Measurements from ENCODE around the gene NAT8L.

Gene NAT8L

DNA sequence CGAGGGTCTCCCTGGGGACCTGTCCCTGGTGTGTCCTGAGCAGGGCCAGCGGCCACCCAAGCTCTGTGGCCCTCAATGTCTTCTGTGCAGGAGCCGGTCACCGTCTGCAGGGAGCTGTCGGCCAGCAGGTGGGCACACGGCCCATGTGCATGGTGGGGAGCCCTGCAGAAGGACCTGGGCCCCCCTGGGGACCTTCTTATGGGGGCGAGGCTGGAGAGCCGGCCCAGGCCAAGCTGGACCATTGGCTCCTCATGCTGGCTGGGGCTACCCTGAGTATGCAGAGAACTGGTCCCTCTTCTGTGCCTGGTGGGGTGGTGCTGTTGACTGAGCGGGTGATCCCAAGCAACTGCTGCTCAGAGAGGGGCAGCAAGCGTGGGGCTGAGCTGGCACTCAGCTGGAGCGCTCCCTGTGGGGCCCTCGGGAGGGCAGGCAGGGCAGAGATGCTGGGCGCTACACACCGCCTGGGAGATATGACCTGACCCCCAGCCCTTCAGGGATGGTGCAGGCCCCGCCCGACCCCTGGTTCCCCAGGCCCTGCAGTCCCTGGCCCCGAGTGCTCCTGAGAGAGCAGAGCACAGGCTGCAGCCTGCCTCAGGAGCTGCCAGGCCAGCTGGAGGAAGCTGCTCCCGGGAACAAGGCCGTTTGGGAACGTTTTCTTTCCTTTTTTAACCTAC lies 14.8 kb downstream of the NAT8L start:
- no peak for DNase-seq (ENCODE audit: insufficient read length)
- FAIRE-seq, result no peak
- TF ChIP-seq POLR2A (IDR thresholded peaks at IDR 0.05; ENCODE audit: low read depth, low read length), result no peak
- TF ChIP-seq TAF1 (IDR thresholded peaks at IDR 0.05; ENCODE audit: borderline replicate concordance, low read depth, low read length), result no peak
- no peak for TF ChIP-seq POLR2AphosphoS5 (IDR thresholded peaks at IDR 0.05; ENCODE audit: low read depth, low read length)

DNA sequence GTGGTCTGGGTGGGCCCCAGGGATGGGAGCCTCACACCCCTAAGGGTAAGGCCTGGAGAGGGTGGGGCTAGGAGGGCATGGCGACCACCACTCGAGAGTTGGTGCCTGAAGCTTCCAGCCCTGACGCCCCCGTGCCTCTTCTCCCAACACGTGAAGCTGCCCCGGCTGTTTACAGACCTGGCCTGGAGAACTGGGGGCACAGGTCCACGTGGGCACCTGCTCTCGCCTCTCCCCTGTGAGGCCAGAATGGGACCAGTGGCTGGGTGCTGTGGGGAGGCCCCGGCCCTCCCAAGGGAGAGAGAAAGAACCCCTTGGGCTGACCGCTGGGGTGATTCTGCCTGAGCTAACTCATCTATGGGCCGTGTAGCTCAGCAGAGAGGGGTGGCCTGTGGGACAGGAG lies 15.5 kb downstream of the NAT8L start:
- TF ChIP-seq POLR2A (IDR thresholded peaks at IDR 0.05; ENCODE audit: low read depth, low read length) (no peak), POLR2AphosphoS5 (IDR thresholded peaks at IDR 0.05; ENCODE audit: low read depth, low read length) (no peak), TAF1 (IDR thresholded peaks at IDR 0.05; ENCODE audit: borderline replicate concordance, low read depth, low read length) (no peak)
- DNase-seq (ENCODE audit: insufficient read length), result no peak

DNA sequence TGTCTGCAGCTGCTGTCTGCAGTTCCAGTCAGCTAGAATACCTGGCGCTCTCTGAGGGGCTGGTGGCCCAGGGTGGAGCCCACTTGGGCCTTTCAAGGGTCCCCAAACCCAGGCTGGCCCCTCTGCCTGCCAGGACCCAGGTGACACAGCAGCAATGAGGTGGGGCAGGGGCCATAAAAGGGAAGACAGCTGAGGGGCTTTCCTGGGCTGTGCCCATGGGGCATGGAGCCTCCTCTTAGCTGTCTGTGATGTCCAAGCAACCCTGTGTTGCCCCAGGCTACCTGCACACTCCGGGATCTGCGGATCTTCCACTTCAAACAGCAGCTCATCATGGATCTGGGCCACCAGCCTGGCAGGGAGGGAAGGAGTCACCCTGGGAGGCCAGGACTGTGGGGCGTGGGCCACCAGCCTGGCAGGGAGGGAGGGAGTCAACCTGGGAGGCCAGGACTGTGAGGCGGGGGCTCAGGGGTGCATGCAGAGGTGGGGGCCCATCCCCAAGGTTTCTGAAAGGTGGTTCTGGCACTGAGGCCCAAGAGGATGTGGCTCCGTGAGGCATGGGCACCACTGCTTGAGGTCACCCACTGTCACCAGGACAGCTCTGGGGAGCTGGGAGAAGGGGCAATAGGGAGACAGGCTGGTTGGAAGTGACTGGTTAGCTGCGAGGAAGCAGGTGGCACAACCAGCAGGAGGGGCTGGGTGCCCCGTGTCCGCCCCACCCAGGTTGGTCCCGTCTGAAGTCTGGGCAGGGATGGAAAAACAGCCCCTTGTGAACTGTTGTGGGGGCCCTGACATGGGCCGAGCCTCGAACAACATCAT lies 16.3 kb downstream of the NAT8L start:
- TF ChIP-seq POLR2AphosphoS5 (IDR thresholded peaks at IDR 0.05; ENCODE audit: low read depth, low read length) (no peak), POLR2A (IDR thresholded peaks at IDR 0.05; ENCODE audit: low read depth, low read length) (no peak), TAF1 (IDR thresholded peaks at IDR 0.05; ENCODE audit: borderline replicate concordance, low read depth, low read length) (no peak)
- no peak for FAIRE-seq
- no peak for DNase-seq (ENCODE audit: insufficient read length)

More for the DNA sequence above, 15.5 kb downstream of the NAT8L start:
- FAIRE-seq, result no peak

DNA sequence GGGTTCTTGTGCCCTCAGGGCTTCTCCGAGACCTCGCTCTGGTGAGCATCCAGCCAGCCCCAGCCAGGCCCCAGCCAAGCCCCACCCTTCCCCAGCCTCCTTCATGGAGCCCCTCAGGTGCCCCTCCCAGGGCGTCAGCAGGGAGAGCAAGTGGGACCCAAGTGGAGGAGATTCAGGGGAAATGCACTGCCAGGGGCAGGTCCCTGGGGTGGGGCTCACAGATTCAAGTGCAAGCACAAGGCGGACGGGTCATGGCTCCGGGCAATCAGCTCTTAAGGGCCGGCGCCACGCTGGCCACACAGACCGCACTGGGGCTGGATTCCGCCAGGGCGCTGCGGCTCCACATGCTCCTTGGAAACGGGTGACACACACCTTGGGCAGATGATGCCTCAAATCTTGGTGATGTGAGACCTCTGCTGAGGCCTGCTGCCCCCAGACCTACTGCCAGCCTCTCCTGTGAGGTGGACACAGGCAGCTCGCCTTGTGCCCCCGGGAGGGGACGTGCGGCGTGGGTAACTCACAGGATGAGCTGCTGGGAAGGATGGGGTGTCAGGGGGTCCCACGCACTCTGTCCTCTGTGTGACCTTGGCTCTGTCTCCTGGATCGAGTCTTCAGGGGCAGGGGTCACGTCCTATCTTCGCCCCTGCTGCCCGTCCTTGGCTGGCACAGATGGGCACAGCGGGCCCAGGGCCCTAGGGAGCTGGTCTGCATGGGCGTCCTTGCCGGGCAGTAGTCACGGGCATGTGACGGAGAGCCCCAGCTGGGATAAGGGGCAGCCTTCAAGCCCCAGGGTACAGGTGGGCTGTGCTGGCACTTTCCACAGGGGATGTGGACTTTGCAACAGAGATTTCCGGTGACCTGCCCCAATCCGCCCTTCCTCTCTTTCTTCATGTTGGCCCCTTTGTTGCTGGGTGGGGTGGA lies 17.1 kb downstream of the NAT8L start:
- no peak for DNase-seq (ENCODE audit: insufficient read length)
- FAIRE-seq, result no peak
- TF ChIP-seq POLR2A (IDR thresholded peaks at IDR 0.05; ENCODE audit: low read depth, low read length), result no peak
- no peak for TF ChIP-seq POLR2AphosphoS5 (IDR thresholded peaks at IDR 0.05; ENCODE audit: low read depth, low read length)
- no peak for TF ChIP-seq TAF1 (IDR thresholded peaks at IDR 0.05; ENCODE audit: borderline replicate concordance, low read depth, low read length)

DNA sequence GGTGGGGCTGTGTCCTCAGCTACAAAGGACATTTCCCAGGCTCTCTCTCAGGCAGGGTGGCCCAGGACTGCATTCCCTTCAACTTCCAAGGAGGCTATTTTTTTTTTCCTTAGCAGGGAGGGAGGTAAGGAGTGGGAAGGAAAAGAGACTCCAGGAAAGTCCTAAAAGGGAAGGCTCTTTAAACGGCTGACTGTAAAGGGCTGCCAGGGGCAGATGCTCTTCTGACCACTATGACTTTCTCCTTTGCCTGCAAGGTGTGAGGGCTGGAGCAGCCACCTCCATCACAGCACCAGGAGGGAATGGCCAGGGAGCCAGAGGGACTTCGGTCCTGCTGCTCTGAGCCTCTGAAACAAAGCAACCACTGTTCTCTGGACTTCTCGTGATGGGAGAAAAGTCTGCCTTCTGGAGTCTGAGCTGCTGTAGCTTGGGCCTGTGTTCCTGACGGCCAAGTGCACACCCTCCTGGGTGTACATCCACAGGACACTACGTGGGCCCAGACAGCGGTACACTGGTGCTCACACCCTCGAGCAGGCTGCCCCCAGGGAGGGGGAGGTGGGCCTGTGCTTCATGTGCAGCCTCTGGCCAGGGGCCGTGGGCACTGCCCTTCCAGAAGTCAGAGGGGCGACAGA lies 17.9 kb downstream of the NAT8L start:
- TF ChIP-seq POLR2A (IDR thresholded peaks at IDR 0.05; ENCODE audit: low read depth, low read length) (no peak), POLR2AphosphoS5 (IDR thresholded peaks at IDR 0.05; ENCODE audit: low read depth, low read length) (no peak), TAF1 (IDR thresholded peaks at IDR 0.05; ENCODE audit: borderline replicate concordance, low read depth, low read length) (no peak)
- DNase-seq (ENCODE audit: insufficient read length) (no peak), FAIRE-seq (no peak)

DNA sequence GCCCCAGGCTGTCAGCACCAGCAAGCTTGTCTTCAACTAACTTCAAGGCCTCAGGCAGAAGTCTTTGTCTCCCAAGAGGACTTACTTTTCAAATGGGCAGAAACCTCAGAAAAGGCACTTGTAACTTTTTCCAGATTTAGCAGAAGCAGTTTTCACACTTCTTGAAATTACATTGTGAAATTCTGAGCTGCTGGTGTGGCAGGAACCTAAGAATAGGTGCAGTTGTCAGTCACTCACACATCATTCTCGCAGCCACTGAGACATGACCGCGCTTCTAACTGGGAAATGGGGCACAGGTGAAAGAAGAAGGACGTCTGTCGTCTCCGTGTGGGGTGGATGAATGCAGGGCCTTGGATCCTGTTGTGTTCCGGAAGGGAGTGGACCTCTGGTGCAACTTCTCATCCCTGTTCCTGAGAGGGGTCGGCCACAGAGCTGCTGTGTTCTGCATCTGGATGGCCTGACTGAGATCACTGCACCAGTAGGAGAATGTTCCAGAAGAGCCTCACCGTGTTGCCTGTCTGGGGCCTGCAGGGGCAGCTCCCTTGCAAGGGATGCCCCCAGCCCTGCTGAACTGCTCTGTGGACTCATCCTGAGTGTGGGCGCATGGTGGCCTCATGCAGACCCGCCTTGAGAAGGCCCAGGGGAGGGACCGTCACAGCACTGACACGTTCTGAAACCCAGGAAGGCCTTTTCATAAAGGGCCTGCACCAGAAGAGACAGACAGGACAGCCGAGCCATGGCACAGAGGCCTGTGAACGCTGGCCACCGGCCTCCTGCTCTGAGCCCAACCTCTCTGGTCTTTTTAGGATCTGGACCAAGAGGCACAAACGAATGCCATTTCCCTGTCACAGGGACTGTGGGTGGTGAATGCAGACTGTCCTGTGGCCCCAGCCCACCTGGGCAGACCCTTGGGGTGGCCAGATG lies 18.7 kb downstream of the NAT8L start:
- peak; percentile 71 for FAIRE-seq
- TF ChIP-seq TAF1 (IDR thresholded peaks at IDR 0.05; ENCODE audit: borderline replicate concordance, low read depth, low read length) (no peak), POLR2AphosphoS5 (IDR thresholded peaks at IDR 0.05; ENCODE audit: low read depth, low read length) (no peak), POLR2A (IDR thresholded peaks at IDR 0.05; ENCODE audit: low read depth, low read length) (no peak)
- DNase-seq (ENCODE audit: insufficient read length), result no peak

DNA sequence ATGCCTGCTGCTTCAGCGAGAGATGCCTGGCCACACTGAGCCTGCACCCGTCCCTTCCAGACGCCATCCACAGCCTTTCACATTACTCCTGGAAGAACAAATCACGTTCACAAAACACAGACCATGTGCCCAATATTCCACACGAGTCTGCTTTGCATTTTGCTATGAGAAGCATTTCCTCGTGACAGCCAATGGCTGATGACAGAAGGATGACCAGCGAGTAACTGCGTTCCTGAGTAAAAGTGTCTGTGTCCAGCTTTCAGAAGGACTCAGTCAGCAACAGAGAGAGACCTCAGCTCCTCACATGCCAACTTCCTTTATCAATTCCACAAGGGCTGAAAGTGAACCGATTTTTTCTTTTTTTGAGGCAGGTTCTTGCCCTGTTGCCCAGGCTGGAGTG lies 19.5 kb downstream of the NAT8L start:
- FAIRE-seq (no peak), DNase-seq (ENCODE audit: insufficient read length) (no peak)
- TF ChIP-seq POLR2AphosphoS5 (IDR thresholded peaks at IDR 0.05; ENCODE audit: low read depth, low read length), result no peak
- no peak for TF ChIP-seq POLR2A (IDR thresholded peaks at IDR 0.05; ENCODE audit: low read depth, low read length)
- no peak for TF ChIP-seq TAF1 (IDR thresholded peaks at IDR 0.05; ENCODE audit: borderline replicate concordance, low read depth, low read length)

DNA sequence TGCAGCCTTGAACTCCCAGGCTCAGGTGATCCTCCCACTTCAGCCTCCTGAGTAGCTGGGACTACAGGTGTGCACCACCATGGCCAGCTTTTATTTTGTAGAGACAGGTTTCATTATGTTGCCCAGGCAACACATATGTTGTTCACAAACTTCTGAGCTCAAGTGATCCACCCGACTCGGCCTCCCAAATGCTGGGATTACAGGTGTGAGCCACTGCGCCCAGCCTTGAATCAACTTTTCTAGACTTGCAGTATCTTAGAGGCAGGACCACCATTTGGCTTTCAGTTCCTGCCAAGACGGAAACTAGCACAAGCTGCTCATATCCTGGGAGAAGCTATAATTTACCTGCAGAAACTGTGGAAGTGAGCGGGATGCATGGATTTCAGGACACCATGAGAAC lies 19.9 kb downstream of the NAT8L start:
- FAIRE-seq (no peak), DNase-seq (ENCODE audit: insufficient read length) (no peak)
- TF ChIP-seq POLR2AphosphoS5 (IDR thresholded peaks at IDR 0.05; ENCODE audit: low read depth, low read length) (no peak), POLR2A (IDR thresholded peaks at IDR 0.05; ENCODE audit: low read depth, low read length) (no peak), TAF1 (IDR thresholded peaks at IDR 0.05; ENCODE audit: borderline replicate concordance, low read depth, low read length) (no peak)

DNA sequence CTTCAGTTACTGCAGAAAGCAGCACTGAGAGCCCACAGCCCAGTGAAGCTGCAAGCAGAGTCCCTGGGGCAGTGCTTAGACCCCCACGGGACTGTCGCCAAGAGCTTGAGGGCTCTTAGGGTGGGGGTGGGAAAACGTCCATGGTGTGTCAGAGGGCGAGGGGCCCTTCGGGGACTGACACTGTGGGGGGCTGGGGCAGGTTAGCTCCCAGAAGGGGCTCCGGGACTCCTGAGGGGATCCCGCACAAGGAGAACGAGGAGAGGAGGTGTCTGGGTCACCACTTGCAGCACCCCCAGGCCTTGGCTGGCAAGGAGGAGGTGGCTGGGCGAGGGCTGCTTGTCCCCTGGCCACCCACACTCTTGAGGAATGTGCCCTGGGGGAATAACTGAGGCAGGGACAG lies 20.8 kb downstream of the NAT8L start:
- FAIRE-seq (no peak), DNase-seq (ENCODE audit: insufficient read length) (no peak)
- TF ChIP-seq TAF1 (IDR thresholded peaks at IDR 0.05; ENCODE audit: borderline replicate concordance, low read depth, low read length), result no peak
- TF ChIP-seq POLR2AphosphoS5 (IDR thresholded peaks at IDR 0.05; ENCODE audit: low read depth, low read length), result no peak
- TF ChIP-seq POLR2A (IDR thresholded peaks at IDR 0.05; ENCODE audit: low read depth, low read length), result no peak
